CD4-positive, CD25-positive, alpha-beta regulatory T cell (primary cell): ENCODE results near the gene PSMD1. TPM values are rescaled to one million over a fixed set of nuclear protein-coding genes. Genes with fewer than 3 reads are reported as not detected.
"Not testable (repeated sequence)": the region's sequence is repeated elsewhere in the genome, so short reads cannot be mapped to it uniquely, and the experiment has no call there.

Experiments
- ATAC-seq, 2 donors: fragments of 150-1000 bp; cut with Tn5 transposase; one replicate each; pipeline ENCODE4 v1.10.0; 2021; ENCODE audit warnings: low read depth in 2 of 2, moderate number of reproducible peaks in 2 of 2, moderate library complexity in 1 of 2
- DNase-seq, 3 donors: peaks; one replicate each; pipeline versions ENCODE4 v3.0.0 to v3.0.0-alpha.2; 2012 to 2022; ENCODE audit warnings: mixed read lengths in 1 of 3
- H3K27ac ChIP-seq: one replicate; pipeline ENCODE4 v1.7.0; 2013; ENCODE audit warnings: mild to moderate bottlenecking, low read length; ENCODE audit not compliant: insufficient read depth, poor library complexity, severe bottlenecking
- H3K27me3 ChIP-seq: one replicate; pipeline ENCODE4 v1.7.0; 2013; ENCODE audit warnings: low read length; ENCODE audit not compliant: control insufficient read depth, insufficient read depth
- H3K36me3 ChIP-seq: one replicate; pipeline ENCODE4 v1.7.0; 2013; ENCODE audit warnings: mild to moderate bottlenecking, low read length, moderate library complexity; ENCODE audit not compliant: control insufficient read depth, insufficient read depth
- H3K4me1 ChIP-seq: 2 replicates; pipeline ENCODE4 v1.7.0; 2013; ENCODE audit warnings: mild to moderate bottlenecking, low read length; ENCODE audit not compliant: insufficient read depth, control insufficient read depth, poor library complexity, severe bottlenecking
- H3K4me3 ChIP-seq: one replicate; pipeline ENCODE4 v1.7.0; 2013; ENCODE audit warnings: low read depth, mild to moderate bottlenecking, low read length, moderate library complexity
- H3K9me3 ChIP-seq, 2 experiments: 1 replicate in 1 of 2; 2 replicates in 1 of 2; pipeline ENCODE4 v1.7.0; 2013; ENCODE audit warnings: low read length in 2 of 2, mild to moderate bottlenecking in 1 of 2, moderate library complexity in 1 of 2; ENCODE audit not compliant: control insufficient read depth in 2 of 2
- H3K27ac Mint-ChIP-seq, 3 donors: one replicate each; pipeline ENCODE4 v1.8.0; 2020 to 2022; ENCODE audit warnings: mild to moderate bottlenecking in 3 of 3, mixed read lengths in 3 of 3, moderate library complexity in 2 of 3
- H3K27me3 Mint-ChIP-seq: one replicate; pipeline ENCODE4 v1.8.0; 2022; ENCODE audit warnings: mild to moderate bottlenecking, mixed read lengths
- H3K36me3 Mint-ChIP-seq: one replicate; pipeline ENCODE4 v1.8.0; 2020; ENCODE audit warnings: mixed read lengths
- H3K4me1 Mint-ChIP-seq, 4 donors: one replicate each; pipeline ENCODE4 v1.8.0; 2020 to 2022; ENCODE audit warnings: mixed read lengths in 4 of 4, mild to moderate bottlenecking in 1 of 4
- H3K4me3 Mint-ChIP-seq, 4 donors: one replicate each; pipeline ENCODE4 v1.8.0; 2020 to 2022; ENCODE audit warnings: mild to moderate bottlenecking in 4 of 4, mixed read lengths in 4 of 4, moderate library complexity in 3 of 4
- H3K9me3 Mint-ChIP-seq, 7 donors: one replicate each; pipeline ENCODE4 v1.8.0; 2020 to 2022; ENCODE audit warnings: mixed read lengths in 7 of 7, mild to moderate bottlenecking in 3 of 7, moderate library complexity in 2 of 7
- polyA plus RNA-seq, 4 donors: library from polyadenylated mRNA; unstranded; fragments of 300-500 nt; fragmentation: Illumina TruSeq; gene quantifications; one replicate each; pipeline ENCODE4 v1.2.3, GENCODE V29; 2021
- total RNA-seq: library from RNA; stranded (reverse); gene quantifications from one replicate; pipeline ENCODE4 v1.2.3, GENCODE V29; 2022

Gene PSMD1
- total and polyA plus RNA-seq, 5 donors from 2014 or later = 45.0 to 70.7 (median 61.5) TPM

GRCh38 chr2:231190531-231191197 lies 134.0 kb downstream of the PSMD1 start:
- Mint-ChIP-seq H3K36me3 (no peaks in the 10 kb centered on the region), H3K9me3 (no peaks in the 10 kb centered on the region), H3K27ac (no peak overlapping the region), H3K27me3 (peaks cover 43% of the 10 kb centered on the region), H3K4me3 (no peak overlapping the region), H3K4me1 (peaks cover 0 to 2% (median 0%) of the 10 kb centered on the region in 4 donors)
- H3K27ac ChIP-seq = no peak overlapping the region
- ATAC-seq (no peak), DNase-seq (no peak)
- no peaks in the 10 kb centered on the region for H3K4me1 ChIP-seq
- H3K4me3 ChIP-seq = no peak overlapping the region
- no peaks in the 10 kb centered on the region for H3K36me3 ChIP-seq
- H3K9me3 ChIP-seq = no peaks in the 10 kb centered on the region
- H3K27me3 ChIP-seq = peaks cover 3% of the 10 kb centered on the region

- DNase-seq (no peak), ATAC-seq (no peak)
- Mint-ChIP-seq H3K36me3 (no peaks in the 10 kb centered on the region), H3K4me1 (peaks cover 0 to 2% (median 0%) of the 10 kb centered on the region in 4 donors), H3K4me3 (no peak overlapping the region), H3K27ac (no peak overlapping the region), H3K9me3 (peaks cover 0 to 1% (median 0%) of the 10 kb centered on the region in 7 donors), H3K27me3 (peaks cover 58% of the 10 kb centered on the region)
- Histone ChIP-seq H3K36me3 (no peaks in the 10 kb centered on the region), H3K4me1 (no peaks in the 10 kb centered on the region), H3K9me3 (no peaks in the 10 kb centered on the region), H3K27me3 (peaks cover 5% of the 10 kb centered on the region), H3K4me3 (no peak overlapping the region), H3K27ac (no peak overlapping the region)
These were observed 135.5 kb downstream of the PSMD1 start for GRCh38 chr2:231191896-231192872.

DNA sequence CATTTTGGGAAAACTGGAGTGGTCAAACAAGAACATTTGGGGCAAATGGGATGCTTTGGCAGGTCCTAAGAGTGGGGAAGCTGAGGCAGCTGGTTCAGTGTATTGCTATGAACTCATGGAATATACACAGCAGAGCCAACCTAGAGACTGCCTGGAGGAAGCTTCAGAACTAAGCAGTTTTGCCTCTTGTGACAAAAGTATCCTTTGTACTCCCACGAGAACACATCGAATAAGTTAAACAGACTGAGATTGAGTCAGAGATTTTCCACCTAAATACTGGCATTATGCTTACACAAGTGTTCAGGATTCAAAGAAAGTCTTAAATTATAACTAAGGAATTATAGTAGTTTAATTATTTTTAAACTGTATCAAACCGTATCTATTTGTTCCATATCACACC lies 136.5 kb downstream of the PSMD1 start:
- no peak overlapping the region for H3K4me3 Mint-ChIP-seq
- Histone ChIP-seq H3K4me3 (no peak overlapping the region), H3K9me3 (no peaks in the 10 kb centered on the region), H3K27ac (no peak overlapping the region), H3K27me3 (peaks cover 5% of the 10 kb centered on the region), H3K4me1 (peaks cover 6% of the 10 kb centered on the region), H3K36me3 (no peaks in the 10 kb centered on the region)
- H3K27me3 Mint-ChIP-seq = peaks cover 62% of the 10 kb centered on the region
- ATAC-seq = no peak
- H3K36me3 Mint-ChIP-seq = no peaks in the 10 kb centered on the region
- H3K27ac Mint-ChIP-seq = no peak overlapping the region
- no peak for DNase-seq
- peaks cover 0 to 1% (median 0%) of the 10 kb centered on the region in 7 donors for H3K9me3 Mint-ChIP-seq
- peaks cover 0 to 8% (median 3%) of the 10 kb centered on the region in 4 donors for H3K4me1 Mint-ChIP-seq

- Histone ChIP-seq H3K36me3 (no peaks in the 10 kb centered on the region), H3K9me3 (no peaks in the 10 kb centered on the region), H3K4me3 (no peak overlapping the region), H3K27me3 (peaks cover 5% of the 10 kb centered on the region), H3K4me1 (peaks cover 13% of the 10 kb centered on the region), H3K27ac (no peak overlapping the region)
- ATAC-seq = no peak
- Mint-ChIP-seq H3K36me3 (no peaks in the 10 kb centered on the region), H3K4me3 (peak overlapping the region; percentile 30 to 74 (median 56)), H3K27me3 (peaks cover 67% of the 10 kb centered on the region), H3K27ac (peak overlapping the region in 1 of 3 donors; percentile 63), H3K9me3 (peaks cover 0 to 1% (median 0%) of the 10 kb centered on the region in 7 donors), H3K4me1 (peaks cover 0 to 15% (median 3%) of the 10 kb centered on the region in 4 donors)
- DNase-seq = no peak
These were observed 139.9 kb downstream of the PSMD1 start for GRCh38 chr2:231196592-231196991.

GRCh38 chr2:231197196-231197595 lies 140.5 kb downstream of the PSMD1 start:
- H3K4me3 ChIP-seq, H3K36me3 Mint-ChIP-seq, ATAC-seq, H3K27me3 ChIP-seq, H3K27ac ChIP-seq, H3K9me3 ChIP-seq, H3K9me3 Mint-ChIP-seq, H3K36me3 ChIP-seq, DNase-seq: not testable (repeated sequence)
- Mint-ChIP-seq H3K27ac (peak overlapping the region in 1 of 3 donors; percentile 83), H3K4me1 (peaks cover 0 to 15% (median 3%) of the 10 kb centered on the region in 4 donors), H3K4me3 (peak overlapping the region; percentile 83 to 97 (median 92)), H3K27me3 (peaks cover 66% of the 10 kb centered on the region)
- H3K4me1 ChIP-seq = peaks cover 13% of the 10 kb centered on the region

- Mint-ChIP-seq H3K4me1 (peaks cover 0 to 15% (median 3%) of the 10 kb centered on the region in 4 donors), H3K27me3 (peaks cover 62% of the 10 kb centered on the region), H3K36me3 (no peaks in the 10 kb centered on the region), H3K27ac (peak overlapping the region in 2 of 3 donors; percentile 31 to 83), H3K9me3 (peaks cover 0 to 1% (median 0%) of the 10 kb centered on the region in 7 donors), H3K4me3 (peak overlapping the region; percentile 83 to 97 (median 92))
- Histone ChIP-seq H3K27me3 (peaks cover 5% of the 10 kb centered on the region), H3K9me3 (no peaks in the 10 kb centered on the region), H3K36me3 (no peaks in the 10 kb centered on the region), H3K4me3 (peak overlapping the region; percentile 92), H3K4me1 (peaks cover 13% of the 10 kb centered on the region), H3K27ac (no peak overlapping the region)
- ATAC-seq = peak in 1 of 2 donors; percentile 6
- DNase-seq = peak in 1 of 3 donors; percentile 1
These were observed 141.1 kb downstream of the PSMD1 start for GRCh38 chr2:231197706-231198290.
